ENCODE measurements around the gene EMC9.
"Not testable (repeated sequence)": the region's sequence is repeated elsewhere in the genome, so short reads cannot be mapped to it uniquely, and the experiment has no call there.

The EMC9 gene

DNA sequence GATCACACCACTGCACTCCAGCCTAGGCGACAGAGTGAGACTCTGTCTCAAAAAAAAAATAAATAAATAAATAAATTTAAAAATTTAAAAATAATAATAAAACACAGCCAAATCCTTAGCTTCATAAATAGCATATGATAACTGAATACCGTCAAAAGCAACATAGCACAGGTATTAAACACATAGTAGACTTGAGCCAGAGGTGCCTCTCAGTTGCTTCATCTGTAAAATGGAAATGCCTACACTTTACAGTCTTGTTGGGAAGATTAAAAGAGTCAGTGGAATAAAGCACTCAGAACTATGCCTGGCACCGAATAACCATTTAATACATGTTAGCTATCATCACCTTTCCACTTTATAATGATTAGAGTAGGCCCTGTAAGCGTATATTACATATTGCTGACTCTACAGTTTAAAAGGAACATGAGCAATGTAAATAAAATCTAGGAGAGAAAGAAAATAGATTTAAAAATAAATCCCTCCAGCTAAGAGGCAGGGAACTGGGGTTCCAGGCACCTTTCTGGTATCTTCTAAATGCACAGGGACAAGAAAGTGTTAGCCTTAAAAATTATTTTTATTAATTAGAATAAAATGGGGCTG, 34.6 kb downstream of the EMC9 start:
- TF ChIP-seq, protein P1, sequence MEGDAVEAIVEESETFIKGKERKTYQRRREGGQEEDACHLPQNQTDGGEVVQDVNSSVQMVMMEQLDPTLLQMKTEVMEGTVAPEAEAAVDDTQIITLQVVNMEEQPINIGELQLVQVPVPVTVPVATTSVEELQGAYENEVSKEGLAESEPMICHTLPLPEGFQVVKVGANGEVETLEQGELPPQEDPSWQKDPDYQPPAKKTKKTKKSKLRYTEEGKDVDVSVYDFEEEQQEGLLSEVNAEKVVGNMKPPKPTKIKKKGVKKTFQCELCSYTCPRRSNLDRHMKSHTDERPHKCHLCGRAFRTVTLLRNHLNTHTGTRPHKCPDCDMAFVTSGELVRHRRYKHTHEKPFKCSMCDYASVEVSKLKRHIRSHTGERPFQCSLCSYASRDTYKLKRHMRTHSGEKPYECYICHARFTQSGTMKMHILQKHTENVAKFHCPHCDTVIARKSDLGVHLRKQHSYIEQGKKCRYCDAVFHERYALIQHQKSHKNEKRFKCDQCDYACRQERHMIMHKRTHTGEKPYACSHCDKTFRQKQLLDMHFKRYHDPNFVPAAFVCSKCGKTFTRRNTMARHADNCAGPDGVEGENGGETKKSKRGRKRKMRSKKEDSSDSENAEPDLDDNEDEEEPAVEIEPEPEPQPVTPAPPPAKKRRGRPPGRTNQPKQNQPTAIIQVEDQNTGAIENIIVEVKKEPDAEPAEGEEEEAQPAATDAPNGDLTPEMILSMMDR (IDR thresholded peaks at IDR 0.05; ENCODE audit: borderline replicate concordance, insufficient read depth, low read depth, low read length) = no peak
- H3K4me3 ChIP-seq (ENCODE audit: low read depth, low read length) = no peak overlapping the region

DNA sequence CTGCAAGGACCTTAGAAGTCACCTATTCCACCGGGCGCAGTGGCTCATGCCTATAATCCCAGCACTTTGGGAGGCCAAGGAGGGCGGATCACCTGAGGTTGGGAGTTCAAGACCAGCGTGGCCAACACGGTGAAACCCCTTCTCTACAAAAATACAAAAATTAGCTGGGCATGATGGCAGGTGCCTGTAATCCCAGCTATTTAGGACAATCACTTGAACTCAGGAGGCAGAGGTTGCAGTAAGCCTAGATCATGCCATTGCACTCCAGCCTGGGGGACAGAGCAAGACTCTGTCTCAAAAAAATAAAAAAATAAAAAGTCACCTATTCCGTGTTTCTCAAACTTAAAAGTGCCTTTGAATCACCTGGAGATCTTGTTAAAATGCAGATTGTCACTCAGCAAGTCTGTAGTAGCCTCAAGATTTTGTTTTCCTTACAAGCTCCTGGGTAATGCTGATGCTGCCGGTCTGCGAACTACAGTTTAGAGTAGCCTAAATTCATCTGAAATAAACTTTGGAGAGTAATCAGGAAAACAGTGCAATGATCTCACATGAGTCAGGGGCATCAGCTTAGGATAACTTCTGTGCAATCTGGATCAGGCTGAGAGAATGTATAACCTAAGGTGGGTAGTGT, 35.7 kb downstream of the EMC9 start:
- H3K4me3 ChIP-seq (ENCODE audit: low read depth, low read length) = not testable (repeated sequence)

DNA sequence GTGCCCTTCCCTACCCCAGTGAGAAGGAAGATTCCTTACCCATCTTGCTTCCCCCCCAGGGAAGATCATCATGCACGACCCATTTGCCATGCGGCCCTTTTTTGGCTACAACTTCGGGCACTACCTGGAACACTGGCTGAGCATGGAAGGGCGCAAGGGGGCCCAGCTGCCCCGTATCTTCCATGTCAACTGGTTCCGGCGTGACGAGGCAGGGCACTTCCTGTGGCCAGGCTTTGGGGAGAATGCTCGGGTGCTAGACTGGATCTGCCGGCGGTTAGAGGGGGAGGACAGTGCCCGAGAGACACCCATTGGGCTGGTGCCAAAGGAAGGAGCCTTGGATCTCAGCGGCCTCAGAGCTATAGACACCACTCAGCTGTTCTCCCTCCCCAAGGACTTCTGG, 37.9 kb downstream of the EMC9 start:
- TF ChIP-seq, protein P1 (IDR thresholded peaks at IDR 0.05; ENCODE audit: borderline replicate concordance, insufficient read depth, low read depth, low read length) = no peak

DNA sequence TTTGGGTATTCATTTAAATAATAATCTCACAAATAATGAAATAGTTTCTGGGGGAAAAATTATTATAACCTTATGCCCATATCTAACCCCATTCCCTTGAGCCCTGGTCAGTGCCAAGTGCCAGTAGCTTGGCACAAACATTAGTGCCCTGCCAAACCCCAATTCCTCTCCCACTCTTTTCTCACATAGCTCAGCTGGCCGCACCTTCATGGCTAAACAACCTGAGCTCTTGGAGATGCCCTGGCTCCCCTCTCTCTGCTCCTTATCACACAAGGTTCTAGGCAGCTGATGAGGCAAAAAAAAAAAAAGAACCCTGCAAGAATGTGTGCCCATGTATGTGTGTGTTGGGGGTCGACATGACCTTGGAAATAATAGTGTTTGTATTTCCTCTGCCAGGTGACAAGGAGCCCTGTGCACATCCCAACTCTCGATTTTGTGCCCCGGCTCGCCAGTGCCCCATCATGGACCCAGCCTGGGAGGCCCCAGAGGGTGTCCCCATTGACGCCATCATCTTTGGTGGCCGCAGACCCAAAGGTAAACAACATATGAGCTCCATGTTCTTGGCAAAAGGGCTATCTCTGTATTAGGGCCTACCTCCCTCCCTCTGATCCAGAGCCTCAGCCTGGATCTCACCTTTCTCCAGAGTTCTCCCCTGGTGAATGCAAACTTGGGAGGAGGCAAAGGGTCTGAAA, 38.9 kb downstream of the EMC9 start:
- TF ChIP-seq, protein P1 (IDR thresholded peaks at IDR 0.05; ENCODE audit: borderline replicate concordance, insufficient read depth, low read depth, low read length) = no peak
- no peak overlapping the region for H3K4me3 ChIP-seq (ENCODE audit: low read depth, low read length)

More for the DNA sequence above, 37.9 kb downstream of the EMC9 start:
- H3K4me3 ChIP-seq (ENCODE audit: low read depth, low read length) = no peak overlapping the region

DNA sequence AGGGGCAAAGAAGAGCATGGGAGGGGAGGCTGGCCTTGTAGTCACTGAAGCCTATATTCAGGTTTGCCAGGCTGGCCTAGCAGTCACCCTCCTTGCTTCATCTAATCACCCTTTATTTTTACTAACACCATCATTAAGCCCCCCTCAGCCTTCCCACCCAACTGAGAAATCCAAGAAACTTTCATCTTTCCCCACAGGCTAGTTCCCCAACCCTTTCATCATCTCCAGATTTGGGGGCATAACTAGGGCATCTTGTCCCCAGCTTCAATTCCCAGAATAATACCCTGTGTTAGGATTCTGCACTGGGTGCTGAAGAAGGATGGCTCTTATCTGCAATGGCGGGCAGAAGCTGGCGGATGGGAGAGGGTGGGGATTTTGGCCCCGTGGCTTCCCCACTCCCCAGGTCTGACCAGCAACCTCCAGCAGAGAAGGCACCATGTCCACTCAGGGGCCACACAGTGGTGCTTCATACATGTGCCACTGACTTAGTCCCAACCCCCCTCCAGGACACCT, 40.4 kb downstream of the EMC9 start:
- TF ChIP-seq, protein P1 (IDR thresholded peaks at IDR 0.05; ENCODE audit: borderline replicate concordance, insufficient read depth, low read depth, low read length) = no peak
- H3K4me3 ChIP-seq (ENCODE audit: low read depth, low read length) = no peak overlapping the region

DNA sequence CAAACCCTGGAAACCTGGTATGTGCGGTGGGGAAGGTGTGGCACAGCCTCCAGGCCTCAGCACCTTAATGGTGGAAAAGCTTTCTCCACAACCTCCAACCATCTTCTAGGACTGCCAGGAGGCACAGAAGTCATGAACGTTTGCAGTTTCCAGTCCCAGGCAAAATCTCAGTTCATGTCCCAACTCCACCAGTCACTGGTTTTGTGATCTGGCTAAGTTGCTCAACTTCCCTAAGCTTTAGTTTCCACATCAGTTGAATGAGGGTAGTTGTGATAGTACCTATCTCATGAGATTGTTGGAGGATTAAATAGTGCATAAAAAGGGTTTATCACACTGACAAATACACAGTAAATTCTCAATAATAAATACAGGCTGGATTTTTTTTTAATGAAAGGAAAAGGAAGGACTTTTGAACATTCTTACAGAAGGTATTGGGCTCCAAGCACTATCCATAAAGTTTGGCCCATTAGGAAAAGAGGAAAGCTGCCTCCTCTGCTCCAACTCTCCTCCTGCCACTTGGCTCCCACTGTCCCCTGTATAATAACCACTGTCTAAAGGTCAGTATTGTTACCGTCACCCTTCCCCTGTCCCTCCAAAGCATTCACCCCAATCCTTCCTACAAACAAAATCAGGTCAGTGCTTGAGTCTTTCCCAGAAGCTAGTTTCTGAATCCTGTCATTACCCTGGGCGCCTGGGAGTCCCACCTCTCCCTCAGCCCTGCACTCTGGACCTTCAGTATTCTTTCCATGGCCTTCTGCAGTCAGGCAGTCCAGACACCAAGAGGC, 41.0 kb downstream of the EMC9 start:
- H3K4me3 ChIP-seq (ENCODE audit: low read depth, low read length) = no peak overlapping the region
- TF ChIP-seq, protein P1 (IDR thresholded peaks at IDR 0.05; ENCODE audit: borderline replicate concordance, insufficient read depth, low read depth, low read length) = no peak
